Hepatocyte (in vitro differentiated cells): ENCODE data around the gene C1QC.

ENCODE experiments used
- CTCF ChIP-seq: fragments of 200-600 bp; sonication (generic); IDR thresholded peaks from 2 replicates; pipeline ENCODE4 v1.5.1; 2016; ENCODE audit warnings: antibody characterized with exemption, mild to moderate bottlenecking; ENCODE audit not compliant: poor library complexity
- EZH2 ChIP-seq: fragments of 200-600 bp; sonication (generic); IDR thresholded peaks from 2 replicates; pipeline ENCODE4 v1.6.1; 2016; ENCODE audit warnings: antibody characterized with exemption, mild to moderate bottlenecking, borderline replicate concordance

- TF ChIP-seq CTCF (peak; percentile 15), EZH2 (no peak)
Observed at GRCh38 chr1:22639286-22639685, 4.1 kb upstream of the C1QC start.
